ENCODE measurements around the gene PHF11.

GRCh38 chr13:49554387-49554786 lies 58.6 kb downstream of the PHF11 start:
- TF ChIP-seq FEZF1 (tag by site-specific recombination; IDR thresholded peaks at IDR 0.05) (no peak), ZNF274 (IDR thresholded peaks at IDR 0.05; ENCODE audit: low read length) (no peak), ZNF274 (tag by site-specific recombination; IDR thresholded peaks at IDR 0.05; ENCODE audit: borderline replicate concordance) (no peak), ZFP37 (tag by site-specific recombination; IDR thresholded peaks at IDR 0.05) (no peak), CTCF (tag by site-specific recombination; IDR thresholded peaks at IDR 0.05) (no peak), ZNF19 (tag by site-specific recombination; IDR thresholded peaks at IDR 0.05; ENCODE audit: low read depth) (no peak), ZNF138 (tag by site-specific recombination; IDR thresholded peaks at IDR 0.05; ENCODE audit: borderline replicate concordance) (no peak), ZBTB7A (tag by site-specific recombination; IDR thresholded peaks at IDR 0.05; ENCODE audit: low read depth) (no peak), PRDM1 (tag by site-specific recombination; IDR thresholded peaks at IDR 0.05) (no peak), ZFP3 (tag by site-specific recombination; IDR thresholded peaks at IDR 0.05; ENCODE audit: low read depth) (no peak), ZNF133 (tag by site-specific recombination; IDR thresholded peaks at IDR 0.05) (no peak), ZNF416 (tag by site-specific recombination; IDR thresholded peaks at IDR 0.05) (no peak), ZSCAN5A (tag by site-specific recombination; IDR thresholded peaks at IDR 0.05) (no peak), KLF16 (tag by site-specific recombination; IDR thresholded peaks at IDR 0.05) (no peak)
